Lower lobe of right lung (tissue), 2 donors: Measurements from ENCODE around the gene GRM2. TPM values are rescaled to one million over a fixed set of nuclear protein-coding genes. Genes with fewer than 3 reads are reported as not detected.

Experiments used
- ATAC-seq, 2 donors: fragments of 200-7000 bp; cut with Tn5 transposase; one replicate each; pipeline ENCODE4 v1.9.1; 2020 to 2022; ENCODE audit warnings: mild to moderate bottlenecking in 2 of 2, moderate library complexity in 2 of 2
- DNase-seq: peaks from one replicate; pipeline ENCODE4 v3.0.0-alpha.2; 2020
- H3K27ac ChIP-seq: fragments of 200-600 bp; one replicate; pipeline ENCODE4 v1.8.0; 2022
- H3K27me3 ChIP-seq: fragments of 200-600 bp; one replicate; pipeline ENCODE4 v1.8.0; 2022; ENCODE audit warnings: low read depth
- H3K36me3 ChIP-seq: fragments of 200-600 bp; one replicate; pipeline ENCODE4 v1.8.0; 2022; ENCODE audit warnings: mild to moderate bottlenecking
- H3K4me1 ChIP-seq: fragments of 200-600 bp; one replicate; pipeline ENCODE4 v1.8.0; 2022
- H3K4me3 ChIP-seq: fragments of 200-600 bp; one replicate; pipeline ENCODE4 v1.8.0; 2022; ENCODE audit warnings: mild to moderate bottlenecking
- H3K9me3 ChIP-seq: fragments of 200-600 bp; one replicate; pipeline ENCODE4 v1.8.0; 2022
- CTCF ChIP-seq: fragments of 200-600 bp; IDR thresholded peaks from one replicate; pipeline ENCODE4 v1.8.0; 2022; ENCODE audit warnings: antibody characterized with exemption, mild to moderate bottlenecking
- intact Hi-C: fragments of 100-400 bp; cut with DNase I; formaldehyde crosslinking; loops from one replicate; pipeline ENCODE4 v1.11.0; 2022
- total RNA-seq: library from RNA; stranded (reverse); fragmentation: NEBNext Ultra II Directional; extraction: Animal tissue kit (Norgen Biotek cat#: 25700); gene quantifications from one replicate; pipeline ENCODE4 v1.2.1, GENCODE V29; 2021
- donor health status: DM: no; HTN: yes; CAD: no; lungs with severe emphysema.

GRM2 gene
- total RNA-seq, 1 donor from 2014 or later: 0.15 TPM

- H3K4me3 ChIP-seq: no peak overlapping the region
- no peaks in the 10 kb centered on the region for H3K27me3 ChIP-seq
- no peak overlapping the region for H3K27ac ChIP-seq
- H3K4me1 ChIP-seq: peaks cover 41% of the 10 kb centered on the region
- peak; percentile 60 to 72 for ATAC-seq
- intact Hi-C loops: loop anchor here (5.0 kb wide), 1 partner anchor 167 kb away; the partner anchor contains the start of gene DCAF1
- DNase-seq: peak; percentile 91
- no peaks in the 10 kb centered on the region for H3K36me3 ChIP-seq
- H3K9me3 ChIP-seq: no peaks in the 10 kb centered on the region
- TF ChIP-seq CTCF: peak; percentile 98
Observed at GRCh38 chr3:51669241-51670052, 37.4 kb upstream of the GRM2 start.

GRCh38 chr3:51670053-51670822, 36.6 kb upstream of the GRM2 start:
- H3K27me3 ChIP-seq: no peaks in the 10 kb centered on the region
- peak overlapping the region; percentile 95 for H3K4me3 ChIP-seq
- intact Hi-C loops: loop anchor here (5.0 kb wide), 1 partner anchor 168 kb away; the partner anchor contains the start of gene DCAF1
- TF ChIP-seq CTCF: no peak
- peaks cover 4% of the 10 kb centered on the region for H3K36me3 ChIP-seq
- H3K27ac ChIP-seq: peak overlapping the region; percentile 95
- H3K4me1 ChIP-seq: peaks cover 46% of the 10 kb centered on the region
- DNase-seq (no peak), ATAC-seq (no peak)
- no peaks in the 10 kb centered on the region for H3K9me3 ChIP-seq

DNA sequence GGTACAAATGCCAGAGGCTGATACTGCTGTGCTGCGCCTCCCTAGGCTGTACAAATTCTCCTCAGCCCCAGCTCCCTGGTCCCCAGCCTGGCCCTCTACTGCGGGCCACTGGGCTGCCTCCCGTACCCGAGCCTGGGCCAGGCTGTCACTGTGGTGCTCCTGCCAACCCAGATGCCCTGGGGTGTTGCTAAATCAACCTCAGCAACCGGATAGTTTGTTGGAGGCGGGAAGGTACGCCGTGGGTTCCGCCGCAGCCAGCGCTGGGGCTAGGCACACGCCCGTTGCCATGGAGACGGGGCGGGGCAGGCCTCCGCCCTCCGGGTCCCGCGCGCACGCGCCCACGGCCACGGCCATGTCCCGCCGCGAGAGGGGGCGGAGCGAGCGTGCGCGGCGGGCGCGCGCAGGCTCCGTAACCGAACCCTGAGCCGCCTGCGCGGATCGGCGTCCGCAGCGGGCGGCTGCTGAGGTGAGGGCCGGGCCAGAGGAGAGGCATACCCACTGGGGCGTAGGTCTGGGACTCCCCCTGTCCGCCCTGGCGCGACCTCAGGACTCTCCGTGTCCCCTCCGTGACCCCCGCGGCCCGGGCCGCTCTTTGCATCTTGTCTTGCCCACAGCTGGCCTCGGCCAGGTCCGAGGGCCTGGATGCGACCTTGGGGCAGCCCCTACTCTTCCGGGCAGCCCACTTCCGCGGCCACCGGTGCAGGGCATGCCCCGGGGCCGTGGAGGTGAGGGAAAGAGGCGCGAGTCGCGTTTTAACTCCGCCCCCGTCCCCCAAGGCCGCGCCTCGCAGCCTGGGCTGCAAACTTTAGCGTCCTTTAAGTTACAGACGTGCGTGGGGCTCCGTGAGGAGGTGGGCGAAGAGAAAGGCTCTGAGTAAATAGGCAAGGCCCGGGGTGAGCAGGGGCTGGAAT, 35.8 kb upstream of the GRM2 start, which contains the start of gene TEX264:
Gene TEX264, plus strand, starts transcription at position 430 of the 911 bp plus-strand sequence. CDS start 3,053 bp downstream, outside the sequence.
- no peaks in the 10 kb centered on the region for H3K27me3 ChIP-seq
- peaks cover 12% of the 10 kb centered on the region for H3K36me3 ChIP-seq
- TF ChIP-seq CTCF: no peak
- DNase-seq (peak; percentile 95), ATAC-seq (peak; percentile 95 to 96)
- intact Hi-C loops: loop anchor here (5.0 kb wide), 1 partner anchor 169 kb away; the partner anchor contains the start of gene DCAF1
- H3K27ac ChIP-seq: peak within 1 kb of the TSS; percentile 95
- peak within 1 kb of the TSS; percentile 95 for H3K4me3 ChIP-seq
- H3K4me1 ChIP-seq: peaks cover 50% of the 10 kb centered on the region
- H3K9me3 ChIP-seq: no peaks in the 10 kb centered on the region

DNA sequence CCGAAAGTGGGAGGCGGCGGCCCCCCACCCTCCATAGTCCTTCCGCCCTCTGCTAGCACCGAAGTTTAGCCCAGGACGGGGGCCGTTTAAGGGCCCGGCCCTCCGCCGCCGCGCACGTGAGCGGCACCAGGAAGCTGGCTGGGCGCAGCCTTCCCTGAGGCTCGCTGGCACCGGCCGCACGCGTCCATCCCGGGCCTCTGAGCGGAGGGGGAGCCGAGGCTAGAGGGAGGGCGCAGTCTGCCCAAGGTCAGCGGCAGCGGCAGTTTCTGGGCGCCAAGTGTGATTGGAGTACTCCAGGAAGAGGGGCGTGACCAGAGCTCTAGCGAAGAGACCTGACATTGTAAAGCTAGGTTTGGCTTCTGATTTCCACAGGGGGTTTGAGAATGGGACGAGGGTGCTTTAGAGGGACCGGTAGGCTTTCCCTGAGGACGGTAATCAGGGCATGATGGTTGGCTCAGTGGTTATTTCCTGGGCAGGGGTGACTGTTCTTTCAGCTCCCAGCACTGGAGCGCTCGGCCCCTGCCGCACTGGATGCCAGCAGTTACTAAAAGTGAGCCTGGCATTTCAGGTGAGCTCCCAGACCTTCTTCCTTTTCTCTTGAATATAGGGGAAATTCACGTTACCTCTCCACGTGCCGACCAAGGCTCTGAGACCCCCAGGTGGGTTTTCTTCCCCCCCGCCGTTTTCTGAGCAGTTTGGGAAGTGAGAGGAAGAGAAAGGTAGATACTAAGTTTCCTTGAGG, 35.0 kb upstream of the GRM2 start:
- peak; percentile 68 to 80 for ATAC-seq
- Histone ChIP-seq H3K9me3 (no peaks in the 10 kb centered on the region), H3K4me3 (peak overlapping the region; percentile 95), H3K36me3 (peaks cover 21% of the 10 kb centered on the region), H3K27me3 (no peaks in the 10 kb centered on the region), H3K4me1 (peaks cover 50% of the 10 kb centered on the region), H3K27ac (peak overlapping the region; percentile 95)
- TF ChIP-seq CTCF: no peak
- intact Hi-C loops: loop anchor here (5.0 kb wide), 1 partner anchor 170 kb away; the partner anchor contains the start of gene DCAF1
- peak; percentile 82 for DNase-seq
